ENCODE measurements around the gene CYTH4.

CYTH4 gene

GRCh38 chr22:37310815-37311595 lies 28.7 kb downstream of the CYTH4 start:
- no peak for TF ChIP-seq CTCF (conservative IDR thresholded peaks at IDR 0.05; ENCODE audit: control insufficient read depth, insufficient read depth, low read depth, low read length)
- DNase-seq (ENCODE audit: low read depth) = no peak
- H3K4me3 ChIP-seq (ENCODE audit: control insufficient read depth, low read depth, low read length) = no peak overlapping the region

- TF ChIP-seq CTCF (conservative IDR thresholded peaks at IDR 0.05; ENCODE audit: control insufficient read depth, insufficient read depth, low read depth, low read length) = no peak
- no peak overlapping the region for H3K4me3 ChIP-seq (ENCODE audit: control insufficient read depth, low read depth, low read length)
- no peak for DNase-seq (ENCODE audit: low read depth)
These were observed 29.5 kb downstream of the CYTH4 start for GRCh38 chr22:37311761-37312312.

- no peak for TF ChIP-seq CTCF (conservative IDR thresholded peaks at IDR 0.05; ENCODE audit: control insufficient read depth, insufficient read depth, low read depth, low read length)
- no peak for DNase-seq (ENCODE audit: low read depth)
- no peak overlapping the region for H3K4me3 ChIP-seq (ENCODE audit: control insufficient read depth, low read depth, low read length)
These were observed 30.4 kb downstream of the CYTH4 start for GRCh38 chr22:37312549-37313183.

- no peak overlapping the region for H3K4me3 ChIP-seq (ENCODE audit: control insufficient read depth, low read depth, low read length)
- TF ChIP-seq CTCF (conservative IDR thresholded peaks at IDR 0.05; ENCODE audit: control insufficient read depth, insufficient read depth, low read depth, low read length) = no peak
- no peak for DNase-seq (ENCODE audit: low read depth)
These were observed 31.3 kb downstream of the CYTH4 start for GRCh38 chr22:37313376-37314314.

GRCh38 chr22:37314315-37315074 lies 32.2 kb downstream of the CYTH4 start:
- DNase-seq (ENCODE audit: low read depth) = no peak
- H3K4me3 ChIP-seq (ENCODE audit: control insufficient read depth, low read depth, low read length) = no peak overlapping the region
- TF ChIP-seq CTCF (conservative IDR thresholded peaks at IDR 0.05; ENCODE audit: control insufficient read depth, insufficient read depth, low read depth, low read length) = no peak

- no peak for TF ChIP-seq CTCF (conservative IDR thresholded peaks at IDR 0.05; ENCODE audit: control insufficient read depth, insufficient read depth, low read depth, low read length)
- DNase-seq (ENCODE audit: low read depth) = no peak
- H3K4me3 ChIP-seq (ENCODE audit: control insufficient read depth, low read depth, low read length) = no peak overlapping the region
These were observed 34.1 kb downstream of the CYTH4 start for GRCh38 chr22:37316405-37316804.

Data from fibroblast of mammary gland (primary cell).